Stimulated activated CD8-positive, alpha-beta memory T cell treated with anti-CD3 and anti-CD28 coated beads, Interleukin-12 subunit alpha, Interleukin-12 subunit beta, amount 100 ng/mL, for 24 hours (primary cell): Measurements from ENCODE around the gene CD226.
"Not testable (repeated sequence)": the region's sequence is repeated elsewhere in the genome, so short reads cannot be mapped to it uniquely, and the experiment has no call there.

Experiments
- DNase-seq: peaks from one replicate; pipeline ENCODE4 v3.0.0-alpha.2; 2020; ENCODE audit errors: extremely low read depth

CD226 gene

GRCh38 chr18:69956665-69957620, 9.3 kb upstream of the CD226 start:
- DNase-seq, result no peak

- no peak for DNase-seq
Measured at GRCh38 chr18:69956057-69956456, 8.4 kb upstream of the CD226 start.

- no peak for DNase-seq
Measured at GRCh38 chr18:69954719-69955480, 7.2 kb upstream of the CD226 start.

- no peak for DNase-seq
Measured at GRCh38 chr18:69953191-69953590, 5.5 kb upstream of the CD226 start.

GRCh38 chr18:69951182-69951581, 3.5 kb upstream of the CD226 start:
- DNase-seq, result no peak

DNA sequence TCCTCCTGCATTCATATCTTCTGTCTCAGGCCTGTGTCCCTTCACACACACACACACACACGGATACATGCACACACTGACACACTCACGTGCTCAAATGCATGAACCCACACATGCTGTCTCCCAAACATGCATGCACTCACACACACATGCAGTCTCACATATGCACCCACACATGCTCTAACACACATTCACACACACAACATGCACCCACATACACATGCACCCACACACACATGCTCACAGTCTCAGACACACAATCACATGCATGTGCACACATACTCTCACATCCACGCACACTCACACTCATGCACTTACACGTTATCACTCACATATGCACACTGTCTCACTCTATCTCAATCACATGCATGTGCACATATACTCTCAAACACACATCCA, 1.9 kb upstream of the CD226 start:
- no peak for DNase-seq

GRCh38 chr18:69948919-69949537, 1.4 kb upstream of the CD226 start:
- no peak for DNase-seq

GRCh38 chr18:69948256-69948655, 583 bp upstream of the CD226 start:
- DNase-seq, result no peak

- DNase-seq, result no peak
Measured at GRCh38 chr18:69946608-69947155, 991 bp downstream of the CD226 start.

GRCh38 chr18:69945220-69946114, 2.2 kb downstream of the CD226 start:
- DNase-seq, result no peak

DNA sequence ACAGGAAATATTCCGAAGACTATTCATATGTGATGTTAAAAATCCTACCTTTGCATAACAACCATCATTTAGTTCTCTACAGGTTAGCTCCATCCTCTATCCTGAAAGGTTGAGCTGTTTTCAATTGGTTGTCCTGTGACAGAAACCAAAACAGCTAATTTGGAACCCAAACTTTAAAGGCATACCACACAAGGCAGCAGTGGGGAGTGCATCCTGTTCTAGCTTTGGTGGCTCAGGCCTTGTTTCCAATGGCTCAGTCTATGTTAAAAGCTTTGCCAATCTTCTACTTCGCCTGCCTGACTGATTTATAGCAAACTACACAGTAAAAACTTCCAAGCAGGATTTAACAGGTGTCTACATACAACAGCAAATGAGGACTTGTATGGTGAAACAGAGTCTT, 3.2 kb downstream of the CD226 start:
- no peak for DNase-seq

- DNase-seq, result no peak
Measured at GRCh38 chr18:69943021-69943420, 4.7 kb downstream of the CD226 start.

- DNase-seq, result no peak
Measured at GRCh38 chr18:69941183-69941582, 6.5 kb downstream of the CD226 start.

- not testable (repeated sequence) for DNase-seq
Measured at GRCh38 chr18:69939812-69940211, 7.9 kb downstream of the CD226 start.

GRCh38 chr18:69936191-69936558, 11.5 kb downstream of the CD226 start:
- DNase-seq, result no peak

- peak; percentile 65 for DNase-seq
Measured at GRCh38 chr18:69935319-69936190, 12.1 kb downstream of the CD226 start.

DNA sequence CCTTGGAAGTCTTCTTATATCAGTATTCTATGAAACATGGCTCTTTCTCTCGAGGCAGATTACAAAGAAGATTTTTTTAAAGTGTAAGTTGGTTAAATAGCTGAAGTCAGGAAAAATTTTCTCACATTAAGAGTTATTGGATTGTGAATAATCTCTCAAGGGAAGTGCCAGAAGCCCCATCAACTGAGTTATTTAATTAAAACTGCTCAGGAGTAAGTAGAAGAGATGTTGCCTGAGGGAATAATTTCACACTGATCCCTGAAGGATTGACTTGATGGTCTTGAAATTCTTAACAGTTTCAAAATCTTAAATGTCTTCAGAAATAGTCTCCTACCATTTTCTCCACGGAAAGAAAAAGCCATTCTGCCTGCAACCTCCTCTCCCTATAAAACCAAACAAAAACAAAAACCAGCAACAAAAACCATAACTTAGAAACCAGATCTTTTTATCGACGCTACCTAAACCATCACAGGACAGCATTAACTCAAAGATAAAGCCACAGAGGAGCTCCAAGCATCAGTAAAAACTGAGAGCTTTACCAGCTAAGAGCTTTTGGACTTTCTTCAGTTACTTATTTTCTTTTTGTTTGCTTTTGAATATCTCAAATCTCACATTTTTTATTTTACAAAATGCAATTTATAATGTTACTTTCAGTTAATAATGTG, 12.9 kb downstream of the CD226 start:
- DNase-seq, result no peak

- DNase-seq, result no peak
Measured at GRCh38 chr18:69929041-69929774, 18.5 kb downstream of the CD226 start.

DNA sequence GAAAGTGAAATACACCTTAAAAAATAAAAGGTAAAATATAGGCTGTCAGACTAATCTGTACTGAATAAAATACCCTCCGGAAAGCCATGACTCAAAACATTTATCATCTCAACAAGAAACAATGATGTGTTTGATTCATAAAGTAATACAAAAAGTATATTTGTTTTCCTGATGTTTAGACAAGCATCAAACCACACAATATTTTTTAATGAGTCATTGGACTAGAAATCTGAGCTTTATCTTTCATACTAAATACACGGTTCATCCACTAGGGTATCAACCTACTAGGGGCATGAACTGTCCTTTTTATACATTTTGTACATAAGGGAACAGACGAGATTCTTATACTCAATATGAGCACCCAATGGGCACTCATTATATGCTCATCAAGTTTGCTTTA, 31.3 kb downstream of the CD226 start:
- DNase-seq, result no peak
